ENCODE measurements around the gene ATP1A3. TPM values are rescaled to one million over a fixed set of nuclear protein-coding genes. Genes with fewer than 3 reads are reported as not detected.

The ATP1A3 gene
- total RNA-seq, 3 donors from 2014 or later, result not detected

GRCh38 chr19:41968751-41969595, 25.1 kb downstream of the ATP1A3 start:
- Histone ChIP-seq H3K36me3 (no peaks in the 10 kb centered on the region), H3K4me3 (no peak overlapping the region), H3K27ac (no peak overlapping the region), H3K9me3 (no peaks in the 10 kb centered on the region), H3K27me3 (peaks cover 0 to 16% of the 10 kb centered on the region in 2 donors), H3K4me1 (no peaks in the 10 kb centered on the region)
- DNase-seq (ENCODE audit: low spot score in 2 of 2), result no peak
- TF ChIP-seq, protein P1, sequence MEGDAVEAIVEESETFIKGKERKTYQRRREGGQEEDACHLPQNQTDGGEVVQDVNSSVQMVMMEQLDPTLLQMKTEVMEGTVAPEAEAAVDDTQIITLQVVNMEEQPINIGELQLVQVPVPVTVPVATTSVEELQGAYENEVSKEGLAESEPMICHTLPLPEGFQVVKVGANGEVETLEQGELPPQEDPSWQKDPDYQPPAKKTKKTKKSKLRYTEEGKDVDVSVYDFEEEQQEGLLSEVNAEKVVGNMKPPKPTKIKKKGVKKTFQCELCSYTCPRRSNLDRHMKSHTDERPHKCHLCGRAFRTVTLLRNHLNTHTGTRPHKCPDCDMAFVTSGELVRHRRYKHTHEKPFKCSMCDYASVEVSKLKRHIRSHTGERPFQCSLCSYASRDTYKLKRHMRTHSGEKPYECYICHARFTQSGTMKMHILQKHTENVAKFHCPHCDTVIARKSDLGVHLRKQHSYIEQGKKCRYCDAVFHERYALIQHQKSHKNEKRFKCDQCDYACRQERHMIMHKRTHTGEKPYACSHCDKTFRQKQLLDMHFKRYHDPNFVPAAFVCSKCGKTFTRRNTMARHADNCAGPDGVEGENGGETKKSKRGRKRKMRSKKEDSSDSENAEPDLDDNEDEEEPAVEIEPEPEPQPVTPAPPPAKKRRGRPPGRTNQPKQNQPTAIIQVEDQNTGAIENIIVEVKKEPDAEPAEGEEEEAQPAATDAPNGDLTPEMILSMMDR (IDR thresholded peaks at IDR 0.05), result no peak
- TF ChIP-seq POLR2AphosphoS5 (IDR thresholded peaks at IDR 0.05), result no peak
- no peak for TF ChIP-seq POLR2A (IDR thresholded peaks at IDR 0.05)
- intact Hi-C loops (cut with DNase I; ENCODE audit: low total_unique reads), result no loop called here

DNA sequence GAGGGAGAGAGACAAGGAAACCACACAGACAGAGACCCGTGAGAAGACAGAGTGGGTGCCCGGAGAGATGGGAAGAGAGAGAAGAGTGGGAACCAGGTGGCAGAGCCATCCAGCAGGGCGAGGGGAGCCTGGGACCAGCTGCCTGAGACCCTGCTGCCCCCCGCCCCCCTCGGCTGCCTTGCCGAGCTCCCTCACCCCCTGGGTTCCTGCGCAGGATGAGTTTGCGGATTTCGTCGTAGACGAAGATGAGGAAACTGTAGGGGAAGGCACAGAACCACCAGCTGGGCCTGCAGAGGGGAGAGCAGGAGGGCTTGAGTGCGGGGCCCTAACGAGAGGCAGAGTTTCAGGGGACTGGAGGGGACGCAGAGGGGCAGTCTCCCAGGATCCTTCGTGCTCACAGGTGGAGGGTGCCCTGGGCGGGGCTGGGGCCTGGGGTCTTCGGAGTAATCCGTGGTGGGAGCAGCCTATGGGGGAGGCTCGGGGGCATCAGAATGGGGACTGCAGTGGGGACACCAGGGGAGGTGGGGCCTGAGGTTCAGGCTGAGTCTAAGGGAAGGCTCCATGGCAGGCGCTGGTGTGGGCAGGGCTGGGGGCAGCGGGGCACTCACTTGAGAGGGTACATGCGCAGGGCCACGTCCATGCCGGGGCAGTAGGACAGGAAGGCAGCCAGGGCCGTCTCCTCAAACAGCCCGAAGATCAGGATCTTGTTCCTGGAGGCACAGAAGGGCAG, 26.8 kb downstream of the ATP1A3 start:
- peaks cover 0 to 16% of the 10 kb centered on the region in 2 donors for H3K27me3 ChIP-seq
- TF ChIP-seq POLR2AphosphoS5 (IDR thresholded peaks at IDR 0.05) (no peak), POLR2A (IDR thresholded peaks at IDR 0.05) (no peak)
- TF ChIP-seq, protein P1 (IDR thresholded peaks at IDR 0.05), result no peak

GRCh38 chr19:41965106-41965505, 28.9 kb downstream of the ATP1A3 start:
- DNase-seq (ENCODE audit: low spot score in 2 of 2), result no peak
- H3K27me3 ChIP-seq, result peaks cover 0 to 16% of the 10 kb centered on the region in 2 donors
- H3K4me3 ChIP-seq, result no peak overlapping the region
- no peak for TF ChIP-seq POLR2AphosphoS5 (IDR thresholded peaks at IDR 0.05)
- TF ChIP-seq, protein P1 (IDR thresholded peaks at IDR 0.05), result no peak
- no peak for TF ChIP-seq POLR2A (IDR thresholded peaks at IDR 0.05)
- intact Hi-C loops (cut with DNase I; ENCODE audit: low total_unique reads), result no loop called here
- H3K27ac ChIP-seq, result no peak overlapping the region
- no peaks in the 10 kb centered on the region for H3K36me3 ChIP-seq
- no peaks in the 10 kb centered on the region for H3K9me3 ChIP-seq
- no peaks in the 10 kb centered on the region for H3K4me1 ChIP-seq

More for the DNA sequence above, 26.8 kb downstream of the ATP1A3 start:
- H3K9me3 ChIP-seq, result no peaks in the 10 kb centered on the region
- no peak for DNase-seq (ENCODE audit: low spot score in 2 of 2)
- H3K27ac ChIP-seq, result no peak overlapping the region
- H3K36me3 ChIP-seq, result no peaks in the 10 kb centered on the region
- no peak overlapping the region for H3K4me3 ChIP-seq
- H3K4me1 ChIP-seq, result no peaks in the 10 kb centered on the region
- intact Hi-C loops (cut with DNase I; ENCODE audit: low total_unique reads), result no loop called here

GRCh38 chr19:41960973-41961372, 33.1 kb downstream of the ATP1A3 start:
- no peak overlapping the region for H3K27ac ChIP-seq
- no peaks in the 10 kb centered on the region for H3K36me3 ChIP-seq
- no peak for TF ChIP-seq POLR2AphosphoS5 (IDR thresholded peaks at IDR 0.05)
- TF ChIP-seq, protein P1 (IDR thresholded peaks at IDR 0.05), result no peak
- TF ChIP-seq POLR2A (IDR thresholded peaks at IDR 0.05), result no peak
- H3K4me1 ChIP-seq, result peaks cover 0 to 11% of the 10 kb centered on the region in 2 donors
- no peaks in the 10 kb centered on the region for H3K9me3 ChIP-seq
- intact Hi-C loops (cut with DNase I; ENCODE audit: low total_unique reads), result no loop called here
- H3K27me3 ChIP-seq, result peaks cover 0 to 2% of the 10 kb centered on the region in 2 donors
- H3K4me3 ChIP-seq, result no peak overlapping the region
- DNase-seq (ENCODE audit: low spot score in 2 of 2), result no peak
